ENCODE measurements around the gene KRTAP5-11.

Gene KRTAP5-11

DNA sequence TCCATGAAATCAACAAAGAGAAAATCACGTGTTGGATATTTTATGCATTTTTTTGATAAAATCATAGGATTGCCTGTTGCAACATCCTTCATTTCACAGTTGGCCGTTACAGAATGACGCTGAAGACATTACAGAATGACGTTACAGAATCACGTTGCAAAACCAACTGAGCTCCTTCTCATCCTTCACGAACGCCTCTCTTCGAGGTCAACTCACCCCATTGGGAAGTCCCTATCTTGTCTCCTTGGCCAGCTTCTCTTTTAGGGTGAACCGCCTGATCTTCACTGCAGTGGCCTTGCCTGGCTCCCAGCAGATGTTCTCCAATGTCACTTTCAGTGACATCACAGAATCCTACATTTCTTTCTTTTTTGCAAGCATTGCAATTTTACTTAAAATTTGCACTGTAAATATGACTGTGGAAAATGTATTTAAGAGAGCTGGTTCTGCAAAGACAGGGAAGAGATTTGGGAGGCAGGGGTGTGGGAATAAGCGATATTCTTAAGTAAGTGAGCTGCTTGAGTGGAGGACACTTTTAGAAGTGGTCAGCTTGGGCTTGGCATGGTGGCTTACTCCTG, 50.6 kb downstream of the KRTAP5-11 start:
- Mint-ChIP-seq H3K27ac (no peak overlapping the region), H3K4me1 (peaks cover 41% of the 10 kb centered on the region), H3K27me3 (ENCODE audit: low read depth, poor library complexity) (peaks cover 10% of the 10 kb centered on the region), H3K36me3 (ENCODE audit: low read depth) (no peaks in the 10 kb centered on the region), H3K4me3 (no peak overlapping the region), H3K9me3 (no peaks in the 10 kb centered on the region)
- DNase-seq, result no peak
- TF ChIP-seq, protein P1, sequence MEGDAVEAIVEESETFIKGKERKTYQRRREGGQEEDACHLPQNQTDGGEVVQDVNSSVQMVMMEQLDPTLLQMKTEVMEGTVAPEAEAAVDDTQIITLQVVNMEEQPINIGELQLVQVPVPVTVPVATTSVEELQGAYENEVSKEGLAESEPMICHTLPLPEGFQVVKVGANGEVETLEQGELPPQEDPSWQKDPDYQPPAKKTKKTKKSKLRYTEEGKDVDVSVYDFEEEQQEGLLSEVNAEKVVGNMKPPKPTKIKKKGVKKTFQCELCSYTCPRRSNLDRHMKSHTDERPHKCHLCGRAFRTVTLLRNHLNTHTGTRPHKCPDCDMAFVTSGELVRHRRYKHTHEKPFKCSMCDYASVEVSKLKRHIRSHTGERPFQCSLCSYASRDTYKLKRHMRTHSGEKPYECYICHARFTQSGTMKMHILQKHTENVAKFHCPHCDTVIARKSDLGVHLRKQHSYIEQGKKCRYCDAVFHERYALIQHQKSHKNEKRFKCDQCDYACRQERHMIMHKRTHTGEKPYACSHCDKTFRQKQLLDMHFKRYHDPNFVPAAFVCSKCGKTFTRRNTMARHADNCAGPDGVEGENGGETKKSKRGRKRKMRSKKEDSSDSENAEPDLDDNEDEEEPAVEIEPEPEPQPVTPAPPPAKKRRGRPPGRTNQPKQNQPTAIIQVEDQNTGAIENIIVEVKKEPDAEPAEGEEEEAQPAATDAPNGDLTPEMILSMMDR (IDR thresholded peaks at IDR 0.05), result no peak
